Fibroblast of lung (primary cell): Measurements from ENCODE around the gene TPO. TPM values are rescaled to one million over a fixed set of nuclear protein-coding genes. Genes with fewer than 3 reads are reported as not detected.

Experiments used
- DNase-seq, 2 donors: peaks; one replicate each; pipeline versions ENCODE4 v3.0.0 to v3.0.0-alpha.2; 2010; ENCODE audit warnings: low read depth in 2 of 2
- H2AFZ ChIP-seq: 2 replicates; pipeline ENCODE4 v1.5.1; 2012; ENCODE audit warnings: low read length, control low read depth, inconsistent platforms
- H3K27ac ChIP-seq: 2 replicates; pipeline ENCODE4 v1.5.1; 2011; ENCODE audit warnings: low read length, control low read depth; ENCODE audit not compliant: insufficient read depth
- H3K27me3 ChIP-seq: 2 replicates; pipeline ENCODE4 v1.5.1; 2011; ENCODE audit warnings: mild to moderate bottlenecking, low read length; ENCODE audit not compliant: control insufficient read depth, insufficient read depth
- H3K36me3 ChIP-seq: 2 replicates; pipeline ENCODE4 v1.5.1; 2011; ENCODE audit warnings: low read length; ENCODE audit not compliant: control insufficient read depth, insufficient read depth
- H3K4me1 ChIP-seq: 2 replicates; pipeline ENCODE4 v1.5.1; 2011; ENCODE audit warnings: low read length; ENCODE audit not compliant: control insufficient read depth, insufficient read depth; ENCODE audit errors: extremely low read depth
- H3K4me2 ChIP-seq: 2 replicates; pipeline ENCODE4 v1.5.1; 2011; ENCODE audit warnings: low read length, control low read depth; ENCODE audit not compliant: insufficient read depth; ENCODE audit errors: extremely low read depth
- H3K4me3 ChIP-seq, 4 experiments: fragments of 200-600 bp in 1 of 4; sonication (generic) in 1 of 4; replicated peaks in 1 of 4; 2 replicates each; pipeline ENCODE4 v1.5.1; 2011 to 2016; ENCODE audit warnings: low read length in 4 of 4, low read depth in 3 of 4, mild to moderate bottlenecking in 3 of 4, control low read depth in 2 of 4, inconsistent platforms in 1 of 4, mixed read lengths in 1 of 4; ENCODE audit not compliant: insufficient read depth in 1 of 4; ENCODE audit errors: control extremely low read depth in 1 of 4
- H3K79me2 ChIP-seq: 2 replicates; pipeline ENCODE4 v1.5.1; 2012; ENCODE audit warnings: mild to moderate bottlenecking, low read length, inconsistent platforms; ENCODE audit not compliant: control insufficient read depth, insufficient read depth
- H3K9ac ChIP-seq: 2 replicates; pipeline ENCODE4 v1.5.1; 2011; ENCODE audit warnings: mild to moderate bottlenecking, low read length, control low read depth; ENCODE audit not compliant: insufficient read depth
- H3K9me3 ChIP-seq: 2 replicates; pipeline ENCODE4 v1.5.1; 2012; ENCODE audit warnings: low read depth, low read length; ENCODE audit not compliant: control insufficient read depth, insufficient read depth
- H4K20me1 ChIP-seq: 2 replicates; pipeline ENCODE4 v1.5.1; 2011; ENCODE audit warnings: low read length; ENCODE audit not compliant: control insufficient read depth, insufficient read depth; ENCODE audit errors: extremely low read depth
- CTCF ChIP-seq, 2 donors: IDR thresholded peaks in 1 of 2; conservative IDR thresholded peaks in 1 of 2; 1 replicate in 1 of 2; 2 replicates in 1 of 2; pipeline ENCODE4 v1.5.1; 2011 to 2012; ENCODE audit warnings: low read length in 2 of 2, control low read depth in 1 of 2, inconsistent platforms in 1 of 2, low read depth in 1 of 2, mild to moderate bottlenecking in 1 of 2
- EZH2 ChIP-seq: IDR thresholded peaks from 2 replicates; pipeline ENCODE4 v1.5.1; 2012; ENCODE audit warnings: low read length, control low read depth, mild to moderate bottlenecking; ENCODE audit errors: missing control alignments
- polyA plus RNA-seq, 2 donors: library from polyadenylated mRNA; depleted of rRNA in 1 of 2; stranded (reverse) in 1 of 2; unstranded in 1 of 2; fragments of >200 nt; gene quantifications; 2 replicates each; pipeline ENCODE4 v1.2.1, GENCODE V29; 2011 to 2012; ENCODE audit warnings: missing spikeins in 1 of 2
- total RNA-seq: library from RNA; depleted of rRNA; stranded (reverse); fragments of >200 nt; gene quantifications from 2 replicates; pipeline ENCODE4 v1.2.1, GENCODE V29; 2014

Gene TPO
- total and polyA plus RNA-seq, 2 donors (not counting 1 experiment from before 2014, with no cell fraction given) = not detected

GRCh38 chr2:1482981-1483380, 69.7 kb downstream of the TPO start:
- DNase-seq = no peak
- Histone ChIP-seq H3K79me2 (no peaks in the 10 kb centered on the region), H3K27ac (no peak overlapping the region), H3K9me3 (no peaks in the 10 kb centered on the region), H4K20me1 (no peaks in the 10 kb centered on the region), H3K27me3 (no peaks in the 10 kb centered on the region), H3K4me3 (no peak overlapping the region), H2AFZ (no peak overlapping the region), H3K4me1 (no peaks in the 10 kb centered on the region), H3K4me2 (no peak overlapping the region), H3K36me3 (no peaks in the 10 kb centered on the region), H3K9ac (no peak overlapping the region)
- TF ChIP-seq EZH2 (no peak), CTCF (conservative IDR thresholded peaks at IDR 0.05 in 1 of 2, IDR thresholded peaks at IDR 0.05 in 1 of 2; ENCODE audit: low read depth in 1 of 2, low read length in 2 of 2) (no peak)

- Histone ChIP-seq H3K4me3 (no peak overlapping the region), H3K27me3 (no peaks in the 10 kb centered on the region), H3K4me1 (no peaks in the 10 kb centered on the region), H3K9me3 (no peaks in the 10 kb centered on the region), H3K9ac (no peak overlapping the region), H4K20me1 (no peaks in the 10 kb centered on the region), H3K79me2 (no peaks in the 10 kb centered on the region), H2AFZ (no peak overlapping the region), H3K36me3 (no peaks in the 10 kb centered on the region), H3K4me2 (no peak overlapping the region), H3K27ac (no peak overlapping the region)
- DNase-seq = no peak
- TF ChIP-seq EZH2 = no peak
- TF ChIP-seq CTCF (conservative IDR thresholded peaks at IDR 0.05 in 1 of 2, IDR thresholded peaks at IDR 0.05 in 1 of 2; ENCODE audit: low read depth in 1 of 2, low read length in 2 of 2) = no peak
Observed at GRCh38 chr2:1483551-1483950, 70.3 kb downstream of the TPO start.

DNA sequence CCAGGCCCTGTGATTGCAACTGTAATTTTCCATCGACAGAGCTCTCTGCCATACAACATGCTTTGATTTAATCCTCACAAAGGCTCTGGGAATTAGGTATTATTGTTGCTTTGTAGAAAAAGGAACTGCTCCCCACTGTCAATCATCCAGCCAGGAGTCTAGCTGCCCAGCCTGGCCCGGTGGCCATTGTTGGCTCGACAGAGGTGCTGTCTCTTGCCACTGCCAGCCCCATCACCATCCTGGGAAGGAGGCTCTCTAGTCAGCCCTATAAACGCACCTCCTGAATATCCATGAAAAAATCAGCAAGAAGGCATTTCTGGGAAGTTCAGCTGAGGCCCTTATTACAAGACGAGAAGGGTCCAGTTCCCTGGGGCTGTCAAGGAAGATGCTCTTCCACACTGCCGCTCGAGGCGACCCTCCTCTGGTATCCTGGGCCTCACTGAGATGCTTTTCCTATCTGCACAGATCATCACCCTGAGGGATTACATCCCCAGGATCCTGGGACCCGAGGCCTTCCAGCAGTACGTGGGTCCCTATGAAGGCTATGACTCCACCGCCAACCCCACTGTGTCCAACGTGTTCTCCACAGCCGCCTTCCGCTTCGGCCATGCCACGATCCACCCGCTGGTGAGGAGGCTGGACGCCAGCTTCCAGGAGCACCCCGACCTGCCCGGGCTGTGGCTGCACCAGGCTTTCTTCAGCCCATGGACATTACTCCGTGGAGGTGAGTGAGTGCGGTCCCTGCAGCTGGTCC, 71.0 kb downstream of the TPO start:
- no peaks in the 10 kb centered on the region for H3K27me3 ChIP-seq
- no peaks in the 10 kb centered on the region for H3K4me1 ChIP-seq
- H2AFZ ChIP-seq = no peak overlapping the region
- no peaks in the 10 kb centered on the region for H3K9me3 ChIP-seq
- H3K9ac ChIP-seq = no peak overlapping the region
- no peak overlapping the region for H3K4me2 ChIP-seq
- H3K27ac ChIP-seq = no peak overlapping the region
- no peaks in the 10 kb centered on the region for H3K36me3 ChIP-seq
- no peaks in the 10 kb centered on the region for H3K79me2 ChIP-seq
- TF ChIP-seq CTCF (conservative IDR thresholded peaks at IDR 0.05 in 1 of 2, IDR thresholded peaks at IDR 0.05 in 1 of 2; ENCODE audit: low read depth in 1 of 2, low read length in 2 of 2) = no peak
- no peak for TF ChIP-seq EZH2
- no peaks in the 10 kb centered on the region for H4K20me1 ChIP-seq
- DNase-seq = no peak
- H3K4me3 ChIP-seq = no peak overlapping the region
